ENCODE data around the gene HIVEP3.
A peak's percentile ranks its signal among the peaks of the same experiment; 100 is the strongest.

HIVEP3 gene

DNA sequence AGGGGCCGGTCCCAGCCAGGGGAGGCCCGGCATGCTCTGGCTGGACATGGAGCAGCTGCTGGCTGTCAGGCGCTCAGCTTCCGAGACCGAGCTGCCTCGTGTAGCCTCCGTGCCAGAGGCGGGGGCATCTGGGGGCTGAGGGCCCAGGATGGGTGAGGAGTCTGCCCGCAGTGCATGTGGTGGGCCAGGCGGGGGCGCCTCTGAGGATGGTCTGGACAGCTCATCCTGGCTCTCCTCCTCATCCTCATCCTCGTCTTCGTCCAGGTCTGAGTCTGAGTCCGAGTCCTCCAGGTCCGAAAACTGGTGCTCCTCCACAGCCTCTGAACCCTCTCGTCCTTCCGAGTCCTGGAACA lies 405.4 kb downstream of the HIVEP3 start:
- DNase-seq (ENCODE audit: low spot score): no peak

DNA sequence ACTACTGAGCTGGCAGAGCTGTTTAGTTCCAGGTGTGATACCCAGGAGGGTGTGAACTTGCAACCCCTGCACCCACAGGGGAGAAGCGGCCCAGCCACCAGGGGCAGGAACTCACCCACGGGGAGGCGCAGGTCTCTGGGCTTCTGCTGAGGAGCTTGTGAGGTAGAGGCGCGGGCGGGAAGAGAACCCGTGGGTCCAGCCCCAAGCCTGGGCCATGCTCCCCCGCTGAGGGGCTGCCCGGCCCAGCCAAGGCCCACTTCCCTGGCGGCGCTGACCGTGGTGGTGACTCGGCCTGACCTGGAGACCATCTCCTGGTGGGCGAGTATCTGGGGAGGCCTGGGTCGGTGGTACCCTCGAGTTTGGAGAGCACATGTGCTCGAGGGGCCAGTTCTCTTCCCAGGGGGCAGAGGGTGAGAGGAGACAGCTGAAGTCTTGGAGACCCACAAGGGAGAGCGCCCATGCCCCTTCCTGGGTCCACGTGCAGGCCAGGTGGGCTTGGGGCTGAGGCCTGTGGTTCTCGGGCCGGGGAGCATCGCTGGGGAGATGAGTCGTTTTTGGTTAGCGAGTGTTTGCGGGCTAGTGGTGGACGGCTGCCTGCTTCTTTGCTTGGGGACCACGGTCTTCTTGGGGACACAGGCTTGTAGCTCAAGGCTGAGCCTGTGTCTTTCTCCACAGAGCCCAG lies 405.9 kb downstream of the HIVEP3 start:
- DNase-seq (ENCODE audit: low spot score): no peak

DNA sequence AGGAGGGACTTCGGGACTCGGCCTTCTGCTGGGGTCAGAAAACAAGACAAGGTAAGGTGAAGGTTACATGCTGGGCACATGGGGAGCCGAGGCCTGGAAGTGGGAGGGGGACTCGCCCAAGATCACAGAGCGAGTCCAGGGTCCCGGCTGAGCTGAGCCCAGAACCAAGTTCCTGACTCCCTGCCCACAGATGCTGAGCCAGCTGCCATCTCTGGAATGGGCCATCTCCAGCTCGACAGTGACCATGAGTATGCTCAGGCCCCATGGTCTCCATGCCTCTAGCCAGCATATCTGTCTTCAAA lies 407.5 kb downstream of the HIVEP3 start:
- no peak for DNase-seq (ENCODE audit: low spot score)

DNA sequence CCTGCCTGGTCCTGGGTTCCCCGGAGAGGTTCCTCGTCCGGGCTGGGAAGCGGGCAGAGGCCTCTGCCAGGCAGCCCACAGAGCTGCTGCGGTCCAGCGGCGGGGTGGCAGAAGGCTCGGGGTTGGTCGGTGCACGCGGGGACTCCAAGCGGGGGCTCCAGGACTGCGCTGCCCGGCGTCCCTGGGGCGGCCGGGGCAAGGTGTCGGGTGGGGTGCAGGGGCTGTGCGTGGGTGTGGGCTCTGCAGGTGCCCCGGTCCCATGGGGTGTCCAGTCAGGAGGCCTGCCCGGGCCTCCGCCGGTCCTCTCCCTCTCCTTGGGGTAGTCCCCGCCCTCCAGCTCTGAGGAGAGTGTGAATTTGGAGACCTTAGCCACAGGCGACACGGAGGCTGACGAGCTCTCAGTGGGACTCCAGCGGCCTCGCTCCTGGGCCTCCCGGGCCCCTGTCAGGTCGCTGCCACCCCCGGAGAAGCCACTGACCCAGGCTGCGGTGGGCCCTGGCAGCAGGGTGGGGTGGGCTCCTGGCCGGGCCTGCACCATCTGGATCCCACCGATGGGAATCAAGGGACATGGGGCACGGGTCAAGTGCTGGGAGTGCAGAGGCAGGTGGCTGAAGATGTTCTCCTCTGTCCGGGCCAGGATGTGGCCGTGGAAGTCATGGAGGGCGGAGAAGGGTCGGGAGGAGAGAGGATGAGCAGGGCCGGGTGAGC lies 408.0 kb downstream of the HIVEP3 start:
- no peak for DNase-seq (ENCODE audit: low spot score)

- no peak for DNase-seq (ENCODE audit: low spot score)
Measured at GRCh38 chr1:41509270-41509671, 409.5 kb downstream of the HIVEP3 start.

DNA sequence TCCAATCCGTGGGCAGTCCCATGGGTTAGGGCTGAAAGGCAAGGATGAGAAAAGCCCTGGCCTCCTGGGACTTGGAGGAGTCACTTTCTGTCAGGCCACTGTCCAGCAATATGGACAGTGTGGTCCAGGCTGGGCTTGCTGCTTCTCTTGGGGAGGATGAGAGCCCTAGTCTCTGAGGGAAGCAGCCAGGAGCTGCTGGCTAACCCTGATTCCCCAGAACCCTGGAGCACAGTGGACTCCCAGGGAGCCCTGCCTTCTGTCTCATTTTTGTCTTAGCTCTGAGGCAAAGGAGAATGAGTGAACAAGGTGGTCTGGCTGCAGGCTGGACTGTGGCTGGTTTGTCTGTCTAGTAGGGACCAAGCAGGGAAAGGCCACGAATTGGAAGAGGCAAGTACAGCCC lies 410.4 kb downstream of the HIVEP3 start:
- no peak for DNase-seq (ENCODE audit: low spot score)

DNA sequence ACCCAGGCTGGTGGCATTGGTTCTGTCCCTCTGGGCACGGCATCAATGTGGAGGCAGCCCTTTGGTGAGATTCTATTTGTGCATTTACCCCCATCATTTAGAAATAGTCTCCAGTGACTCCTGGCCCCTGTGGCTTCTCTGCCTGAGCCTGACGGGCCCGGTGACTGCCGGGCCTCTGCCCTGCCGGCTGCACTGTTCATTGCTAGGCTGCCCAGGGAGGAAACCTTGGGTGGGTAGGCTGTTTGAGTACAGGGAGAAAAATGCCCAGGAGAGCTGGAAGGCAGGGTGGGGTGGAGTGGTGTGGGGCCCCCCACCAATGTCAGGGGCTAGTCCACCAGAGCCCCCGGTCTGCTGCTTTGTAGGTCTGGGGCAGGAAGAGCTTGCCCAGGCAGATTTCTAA lies 410.9 kb downstream of the HIVEP3 start:
- DNase-seq (ENCODE audit: low spot score): no peak

DNA sequence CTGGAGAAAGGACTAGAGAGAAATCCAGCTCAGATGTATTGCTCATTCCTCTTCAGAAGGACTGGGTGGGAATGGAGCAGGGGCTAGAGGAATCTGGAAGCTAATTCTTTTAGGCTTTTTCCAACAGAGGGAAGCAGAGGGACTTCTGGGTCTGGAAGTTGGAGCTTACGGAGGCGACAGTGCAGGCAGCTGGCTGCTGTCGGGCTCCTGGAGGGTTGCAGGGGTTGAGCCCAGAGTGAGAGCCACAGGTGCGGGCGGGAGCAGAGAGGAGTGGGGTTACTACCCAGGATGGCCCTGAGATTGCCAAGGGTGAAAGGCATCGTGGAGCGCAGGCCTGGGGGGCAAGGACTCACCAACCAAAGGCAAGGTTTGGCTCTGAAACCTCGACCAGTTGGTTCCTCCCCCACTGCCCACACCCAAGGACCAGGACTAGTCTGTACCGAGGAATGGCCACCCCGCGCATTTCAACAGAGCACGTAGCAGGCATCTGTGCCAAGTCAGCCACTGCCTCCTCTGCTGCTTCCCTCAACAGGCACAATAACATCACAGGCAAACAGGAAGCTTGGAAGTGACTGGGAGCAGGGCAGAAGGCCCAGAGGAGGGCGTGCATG lies 411.5 kb downstream of the HIVEP3 start:
- no peak for DNase-seq (ENCODE audit: low spot score)

DNA sequence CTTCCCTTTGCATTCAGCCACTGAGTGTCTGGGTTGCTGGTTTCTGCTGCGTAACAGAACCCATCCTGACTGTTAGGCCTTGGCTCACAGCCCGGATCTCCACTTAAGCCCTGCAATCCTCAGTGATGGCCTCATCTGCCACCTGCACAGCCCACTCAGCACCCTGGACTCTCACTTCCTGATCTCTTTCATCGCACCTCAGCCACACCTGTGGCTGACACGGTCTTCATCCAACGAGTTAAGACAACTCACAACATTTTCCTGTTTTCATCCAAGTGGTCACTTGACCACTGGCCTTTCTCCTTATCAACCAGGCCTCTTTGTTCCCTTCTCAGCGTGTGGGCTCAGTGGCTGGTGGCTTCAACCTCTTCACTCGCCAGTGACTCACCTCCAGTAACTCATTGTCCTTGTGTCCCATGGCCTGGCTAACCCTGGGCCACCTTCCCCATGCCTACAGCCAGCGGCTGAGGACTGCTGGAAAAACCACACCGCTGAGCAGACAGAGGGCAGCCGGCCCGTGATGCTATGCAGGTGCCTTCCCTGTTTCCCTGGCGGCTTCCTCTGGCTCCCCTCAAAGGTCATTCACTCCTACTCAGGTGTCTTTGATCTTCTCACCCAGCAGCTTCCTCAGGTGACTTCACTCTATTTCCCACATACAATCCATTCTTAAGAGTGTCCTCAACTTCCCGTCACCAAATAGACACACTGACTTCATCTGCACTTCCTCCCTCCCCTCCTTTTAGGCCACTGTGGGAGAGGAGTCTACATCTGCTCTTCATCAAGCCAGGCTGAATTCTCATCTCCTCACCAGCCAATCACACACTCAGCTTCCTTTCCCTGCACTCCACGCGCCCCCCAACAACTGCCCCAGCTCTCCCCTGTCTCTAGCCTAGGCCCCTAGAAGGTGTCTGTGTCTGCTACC lies 414.3 kb downstream of the HIVEP3 start:
- peak; percentile 96 for DNase-seq (ENCODE audit: low spot score)

DNA sequence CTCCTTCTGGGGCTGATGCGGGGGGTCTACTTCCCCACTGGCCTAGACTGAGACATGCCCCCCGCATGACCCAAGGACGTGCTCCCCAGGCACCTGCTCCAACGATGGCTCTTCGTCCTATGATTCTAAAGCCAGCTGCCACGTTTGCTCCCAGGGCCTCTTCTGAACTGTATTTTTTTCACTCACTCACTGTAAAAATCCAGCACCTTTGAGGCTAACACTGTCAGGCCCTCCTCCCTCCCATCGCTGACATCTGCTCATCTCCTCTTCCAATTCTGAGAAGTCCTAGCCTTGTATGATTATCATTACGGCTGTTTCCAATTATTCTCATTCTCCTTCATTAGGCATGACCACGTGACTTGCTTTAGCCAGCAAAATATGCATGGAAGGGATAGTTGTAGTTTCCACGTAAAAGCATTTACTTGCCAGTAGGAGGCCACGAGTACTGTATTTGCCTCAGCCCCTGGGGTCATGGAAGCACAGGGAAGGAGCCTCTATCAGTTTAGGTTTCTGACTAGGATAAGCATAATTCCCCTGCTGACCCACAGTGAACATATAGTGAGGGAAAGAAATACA lies 415.1 kb downstream of the HIVEP3 start:
- DNase-seq (ENCODE audit: low spot score): no peak

- peak; percentile 55 for DNase-seq (ENCODE audit: low spot score)
Measured at GRCh38 chr1:41502912-41503311, 415.8 kb downstream of the HIVEP3 start.

DNA sequence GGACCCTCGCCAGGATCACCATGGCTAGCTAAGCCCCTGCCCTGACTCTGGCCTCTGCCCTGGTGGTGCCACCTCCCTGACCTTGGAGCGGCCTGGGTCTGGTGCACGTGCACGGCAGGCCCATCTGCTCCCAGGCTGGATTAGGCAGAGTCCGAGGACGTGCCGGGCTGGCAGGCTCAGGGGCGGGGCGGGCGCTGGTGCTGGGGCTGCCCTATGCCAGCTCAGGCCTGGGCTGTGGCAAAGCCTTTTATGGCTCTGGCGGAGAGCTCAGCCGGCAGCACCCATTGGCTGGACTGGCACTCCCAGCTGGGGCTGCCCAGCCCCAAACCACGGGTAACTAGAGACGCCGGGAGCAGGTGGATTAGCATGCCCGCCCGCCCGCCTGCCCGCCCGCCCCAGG lies 417.1 kb downstream of the HIVEP3 start:
- DNase-seq (ENCODE audit: low spot score): peak; percentile 85

GRCh38 chr1:41500781-41501518 lies 417.8 kb downstream of the HIVEP3 start:
- peak; percentile 67 for DNase-seq (ENCODE audit: low spot score)

DNA sequence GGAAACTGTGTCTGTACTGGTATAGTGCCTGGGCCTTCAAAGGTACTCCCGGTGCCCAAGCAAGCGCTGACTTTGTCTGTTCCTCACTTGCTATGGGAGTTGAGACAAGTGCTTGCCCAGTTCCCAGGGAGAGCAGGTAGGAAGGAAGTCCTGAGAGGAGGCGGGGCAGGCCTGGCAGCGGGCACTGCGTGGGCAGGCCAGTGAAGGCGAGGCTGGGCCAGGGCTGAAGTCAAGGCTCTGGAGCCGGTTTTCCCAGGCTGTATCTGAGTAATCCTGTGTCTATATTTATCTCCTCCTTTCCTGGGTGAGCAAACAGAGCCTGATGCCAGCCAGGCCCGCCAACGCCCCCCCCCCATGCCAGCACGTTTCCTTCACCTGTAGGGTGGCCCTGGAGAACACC lies 418.3 kb downstream of the HIVEP3 start:
- DNase-seq (ENCODE audit: low spot score): peak; percentile 92

DNA sequence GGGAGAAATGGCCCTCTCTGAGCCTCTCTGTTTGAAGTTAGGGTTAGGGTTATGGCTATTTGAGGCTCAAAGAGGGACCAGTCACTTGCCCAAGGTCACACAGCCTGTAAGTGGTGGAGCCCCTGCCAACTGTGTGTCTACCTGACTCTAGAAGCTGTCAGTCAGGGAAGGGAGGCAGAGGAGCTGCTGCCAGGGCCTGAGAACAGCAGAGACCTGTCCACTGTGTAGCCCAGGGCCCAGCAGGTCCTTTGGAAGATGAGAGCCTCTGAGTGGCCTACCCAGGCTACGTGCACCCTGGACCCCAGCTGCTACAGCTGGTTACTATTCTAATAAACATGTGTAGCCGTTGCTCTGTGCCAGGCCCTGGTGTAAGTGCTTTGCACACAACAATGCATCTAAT lies 419.1 kb downstream of the HIVEP3 start:
- no peak for DNase-seq (ENCODE audit: low spot score)

- peak; percentile 95 for DNase-seq (ENCODE audit: low spot score)
Measured at GRCh38 chr1:41498804-41499203, 419.9 kb downstream of the HIVEP3 start.

DNA sequence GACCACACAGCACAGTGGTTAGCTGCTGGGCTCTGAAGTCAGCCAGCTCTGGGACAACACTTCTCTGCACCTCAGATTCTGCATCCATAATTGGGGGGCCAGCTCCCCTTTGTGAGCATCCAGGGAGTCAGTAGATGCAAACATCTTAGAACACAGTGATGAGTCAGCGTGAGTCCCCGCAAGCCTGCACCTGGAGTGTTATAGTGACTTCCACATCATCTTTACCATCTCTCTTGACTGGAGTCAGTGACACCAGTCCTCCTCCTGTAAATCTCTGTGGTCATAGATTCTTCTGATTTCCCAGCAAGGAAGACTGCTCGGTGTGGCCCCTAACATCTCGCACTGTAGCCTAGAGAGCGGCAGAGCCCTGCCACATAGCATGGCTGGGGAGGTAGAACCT lies 420.3 kb downstream of the HIVEP3 start:
- DNase-seq (ENCODE audit: low spot score): peak; percentile 65

GRCh38 chr1:41497461-41498030 lies 421.2 kb downstream of the HIVEP3 start:
- no peak for DNase-seq (ENCODE audit: low spot score)

DNA sequence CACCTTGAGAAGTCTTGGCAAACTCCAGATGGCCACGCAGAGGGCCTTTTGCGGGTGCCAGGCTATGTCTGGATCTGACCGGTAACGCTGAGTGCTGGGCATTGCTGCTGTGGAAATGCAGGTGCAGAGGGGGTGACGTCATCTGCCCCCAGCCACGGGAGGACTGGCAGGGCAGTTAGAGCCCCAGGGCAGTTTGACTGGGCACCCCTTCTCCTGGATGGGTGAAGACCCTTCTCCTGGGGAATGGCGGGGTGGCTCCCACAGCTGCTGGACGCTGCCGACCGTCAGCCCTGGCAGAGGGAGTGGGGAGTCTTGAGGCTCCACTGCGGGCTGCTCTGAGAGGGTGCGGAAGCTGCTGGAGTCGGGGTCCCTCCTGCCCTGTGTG lies 421.7 kb downstream of the HIVEP3 start:
- DNase-seq (ENCODE audit: low spot score): peak; percentile 55

GRCh38 chr1:41496080-41497055 lies 422.4 kb downstream of the HIVEP3 start:
- peak; percentile 92 for DNase-seq (ENCODE audit: low spot score)

All from kidney tubule cell (primary cell).